HepG2 (cell line): ENCODE results near the gene EMILIN1. TPM values are rescaled to one million over a fixed set of nuclear protein-coding genes. Genes with fewer than 3 reads are reported as not detected.

Experiments
- DNMT3B ChIP-seq: conservative IDR thresholded peaks from 2 replicates; pipeline ENCODE4 v1.6.1; 2016; ENCODE audit warnings: missing biosample characterization, control low read depth
- EZH2 ChIP-seq: conservative IDR thresholded peaks from 2 replicates; pipeline ENCODE4 v1.6.1; 2012; ENCODE audit warnings: mild to moderate bottlenecking, low read depth, low read length, moderate library complexity
- FOXC1 ChIP-seq: sonication (generic); formaldehyde crosslinking; IDR thresholded peaks from 2 replicates; pipeline ENCODE4 v1.8.0; 2022; ENCODE audit warnings: mild to moderate bottlenecking, missing genetic modification reagents, borderline replicate concordance
- KLF6 ChIP-seq: IDR thresholded peaks from 2 replicates; pipeline ENCODE4 v1.8.0; 2016; ENCODE audit warnings: missing biosample characterization, missing genetic modification reagents
- MTF1 ChIP-seq: sonication (generic); formaldehyde crosslinking; IDR thresholded peaks from 2 replicates; pipeline ENCODE4 v1.5.0; 2020; ENCODE audit warnings: missing genetic modification reagents
- SPEN ChIP-seq: sonication (generic); formaldehyde crosslinking; IDR thresholded peaks from 2 replicates; pipeline ENCODE4 v1.5.1; 2020; ENCODE audit warnings: low read depth, mild to moderate bottlenecking, missing genetic modification reagents
- U2AF2 ChIP-seq: fragments of 200-400 bp; formaldehyde crosslinking; IDR thresholded peaks from 2 replicates; pipeline ENCODE4 v1.6.1; 2017; ENCODE audit warnings: low read depth, mild to moderate bottlenecking, low read length
- ZFAT ChIP-seq: sonication (generic); formaldehyde crosslinking; conservative IDR thresholded peaks from 2 replicates; pipeline ENCODE4 v1.8.1; 2023; ENCODE audit warnings: missing genetic modification reagents, inconsistent platforms
- ZNF549 ChIP-seq: sonication (generic); formaldehyde crosslinking; IDR thresholded peaks from 2 replicates; pipeline ENCODE4 v1.5.0; 2020; ENCODE audit warnings: missing genetic modification reagents
- ZNF552 ChIP-seq: sonication (generic); formaldehyde crosslinking; IDR thresholded peaks from 2 replicates; pipeline ENCODE4 v1.9.0; 2022; ENCODE audit warnings: missing genetic modification reagents, mild to moderate bottlenecking, borderline replicate concordance
- ZNF7 ChIP-seq: IDR thresholded peaks from 2 replicates; pipeline ENCODE4 v1.6.1; 2016; ENCODE audit warnings: missing biosample characterization, missing genetic modification reagents
- ZNF761 ChIP-seq: sonication (generic); formaldehyde crosslinking; conservative IDR thresholded peaks from 2 replicates; pipeline ENCODE4 v1.4.0; 2020; ENCODE audit warnings: mild to moderate bottlenecking, missing genetic modification reagents
- ZSCAN25 ChIP-seq: sonication (generic); formaldehyde crosslinking; IDR thresholded peaks from 2 replicates; pipeline ENCODE4 v1.8.0; 2022; ENCODE audit warnings: mild to moderate bottlenecking, missing genetic modification reagents
- polyA plus RNA-seq, 8 experiments: library from polyadenylated mRNA; depleted of rRNA in 3 of 8; stranded (reverse) in 7 of 8; unstranded in 1 of 8; fragments of >200 nt; fragmentation: Illumina TruSeq in 4 of 8; extraction: Trizol in 4 of 8; gene quantifications; 2 replicates each; pipeline versions ENCODE4 v1.2.1 to v1.2.3, GENCODE V29; 2011 to 2016; ENCODE audit warnings: low read depth in 4 of 8, missing spikeins in 1 of 8, mixed read lengths in 1 of 8; ENCODE audit not compliant: insufficient read depth in 1 of 8
- total RNA-seq, 5 experiments: library from RNA; depleted of rRNA; stranded (reverse); fragments of >200 nt; fragmentation: Illumina TruSeq; extraction: Trizol; gene quantifications; 2 replicates each; pipeline ENCODE4 v1.2.3, GENCODE V29; 2016; ENCODE audit warnings: low read depth in 1 of 5
- TF ChIP-seq, protein P1 (sequence below): sonication (generic); formaldehyde crosslinking; conservative IDR thresholded peaks from 2 replicates; pipeline ENCODE4 v1.4.0; 2020; ENCODE audit warnings: missing genetic modification reagents
- TF ChIP-seq, protein P2 (sequence below): sonication (generic); formaldehyde crosslinking; IDR thresholded peaks from 2 replicates; pipeline ENCODE4 v1.4.0; 2020; ENCODE audit warnings: missing genetic modification reagents
- TF ChIP-seq, protein P3 (sequence below): IDR thresholded peaks from 2 replicates; pipeline ENCODE4 v1.6.1; 2016
- TF ChIP-seq, protein P4 (sequence below): sonication (generic); formaldehyde crosslinking; IDR thresholded peaks from 2 replicates; pipeline ENCODE4 v1.5.0; 2020; ENCODE audit warnings: mild to moderate bottlenecking, missing genetic modification reagents, moderate library complexity
- TF ChIP-seq, protein P5 (sequence below): IDR thresholded peaks from 2 replicates; pipeline ENCODE4 v1.6.1; 2012; ENCODE audit warnings: inconsistent platforms
- TF ChIP-seq, protein P6 (sequence below): sonication (generic); formaldehyde crosslinking; IDR thresholded peaks from 2 replicates; pipeline ENCODE4 v1.8.0; 2022; ENCODE audit warnings: mild to moderate bottlenecking, missing genetic modification reagents, borderline replicate concordance
- TF ChIP-seq, protein P7 (sequence below): sonication (generic); formaldehyde crosslinking; IDR thresholded peaks from 2 replicates; pipeline ENCODE4 v1.4.0; 2020; ENCODE audit warnings: missing genetic modification reagents

Gene EMILIN1
- total and polyA plus RNA-seq, 2 of the 13 experiments (the other 11 are each of a cell fraction or from before 2014, with no cell fraction given) = 8.1 to 9.7 TPM

DNA sequence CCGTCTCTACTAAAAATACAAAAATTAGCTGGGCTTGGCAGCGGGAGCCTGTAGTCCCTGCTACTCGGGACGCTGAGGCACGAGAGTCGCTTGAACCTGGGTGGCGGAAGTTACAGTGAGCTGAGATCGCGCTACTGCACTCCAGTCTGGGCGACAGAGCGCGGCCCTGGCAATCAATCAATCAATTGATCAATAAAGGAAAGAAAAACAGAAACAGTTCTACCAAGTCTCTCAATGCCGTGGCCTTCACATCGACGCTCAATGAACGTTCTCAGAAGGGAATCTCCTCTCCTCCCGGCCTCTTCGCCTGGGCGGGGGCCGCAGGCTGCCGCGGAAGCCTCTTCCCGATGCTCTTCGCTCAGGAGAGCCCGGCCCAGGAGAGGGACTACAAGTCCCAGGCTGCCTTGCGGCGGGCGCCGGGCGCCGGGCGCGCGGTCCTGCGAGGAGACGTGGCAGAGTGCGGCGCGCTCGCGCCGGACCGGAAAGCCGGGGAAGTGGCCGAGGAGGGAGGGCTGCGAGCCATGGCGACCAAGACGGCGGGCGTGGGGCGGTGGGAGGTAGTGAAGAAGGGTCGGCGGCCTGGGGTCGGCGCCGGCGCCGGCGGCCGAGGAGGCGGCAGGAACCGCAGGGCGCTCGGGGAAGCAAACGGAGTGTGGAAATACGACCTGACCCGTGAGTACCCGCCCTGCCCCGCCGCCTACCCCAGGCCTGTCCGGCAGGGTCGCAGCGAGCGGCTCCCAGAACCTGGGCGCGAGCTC, 45.7 kb upstream of the EMILIN1 start, which contains the start of gene TMEM214 (continued):
- TF ChIP-seq, protein P1, sequence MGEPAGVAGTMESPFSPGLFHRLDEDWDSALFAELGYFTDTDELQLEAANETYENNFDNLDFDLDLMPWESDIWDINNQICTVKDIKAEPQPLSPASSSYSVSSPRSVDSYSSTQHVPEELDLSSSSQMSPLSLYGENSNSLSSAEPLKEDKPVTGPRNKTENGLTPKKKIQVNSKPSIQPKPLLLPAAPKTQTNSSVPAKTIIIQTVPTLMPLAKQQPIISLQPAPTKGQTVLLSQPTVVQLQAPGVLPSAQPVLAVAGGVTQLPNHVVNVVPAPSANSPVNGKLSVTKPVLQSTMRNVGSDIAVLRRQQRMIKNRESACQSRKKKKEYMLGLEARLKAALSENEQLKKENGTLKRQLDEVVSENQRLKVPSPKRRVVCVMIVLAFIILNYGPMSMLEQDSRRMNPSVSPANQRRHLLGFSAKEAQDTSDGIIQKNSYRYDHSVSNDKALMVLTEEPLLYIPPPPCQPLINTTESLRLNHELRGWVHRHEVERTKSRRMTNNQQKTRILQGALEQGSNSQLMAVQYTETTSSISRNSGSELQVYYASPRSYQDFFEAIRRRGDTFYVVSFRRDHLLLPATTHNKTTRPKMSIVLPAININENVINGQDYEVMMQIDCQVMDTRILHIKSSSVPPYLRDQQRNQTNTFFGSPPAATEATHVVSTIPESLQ = no peak
- TF ChIP-seq, protein P2, sequence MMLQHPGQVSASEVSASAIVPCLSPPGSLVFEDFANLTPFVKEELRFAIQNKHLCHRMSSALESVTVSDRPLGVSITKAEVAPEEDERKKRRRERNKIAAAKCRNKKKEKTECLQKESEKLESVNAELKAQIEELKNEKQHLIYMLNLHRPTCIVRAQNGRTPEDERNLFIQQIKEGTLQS (CRISPR knock-in tag) = peak; percentile 21; the same call in 1 of the 2 replicates
- TF ChIP-seq EZH2 (no peak), ZNF552 (CRISPR knock-in tag) (no peak; the same call in 1 of the 2 replicates), DNMT3B (peak; percentile 93; the same call in 1 of the 2 replicates), ZNF7 (CRISPR knock-in tag) (no peak), KLF6 (CRISPR knock-in tag) (0 out of 2 replicates have a peak, but pooled peaks have one; percentile 41), ZFAT (CRISPR knock-in tag) (peak; percentile 76; the same call in 1 of the 2 replicates), ZNF761 (CRISPR knock-in tag) (peak; percentile 84; the same call in 1 of the 2 replicates), SPEN (CRISPR knock-in tag) (peak; percentile 96), ZSCAN25 (CRISPR knock-in tag) (peak; percentile 67; the same call in 1 of the 2 replicates), FOXC1 (CRISPR knock-in tag) (no peak; the same call in 1 of the 2 replicates), ZNF549 (no peak), MTF1 (CRISPR knock-in tag) (peak; percentile 53; the same call in 1 of the 2 replicates), U2AF2 (no peak)
- TF ChIP-seq, protein P3, sequence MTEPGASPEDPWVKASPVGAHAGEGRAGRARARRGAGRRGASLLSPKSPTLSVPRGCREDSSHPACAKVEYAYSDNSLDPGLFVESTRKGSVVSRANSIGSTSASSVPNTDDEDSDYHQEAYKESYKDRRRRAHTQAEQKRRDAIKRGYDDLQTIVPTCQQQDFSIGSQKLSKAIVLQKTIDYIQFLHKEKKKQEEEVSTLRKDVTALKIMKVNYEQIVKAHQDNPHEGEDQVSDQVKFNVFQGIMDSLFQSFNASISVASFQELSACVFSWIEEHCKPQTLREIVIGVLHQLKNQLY (CRISPR knock-in tag) = no peak
- TF ChIP-seq, protein P4, sequence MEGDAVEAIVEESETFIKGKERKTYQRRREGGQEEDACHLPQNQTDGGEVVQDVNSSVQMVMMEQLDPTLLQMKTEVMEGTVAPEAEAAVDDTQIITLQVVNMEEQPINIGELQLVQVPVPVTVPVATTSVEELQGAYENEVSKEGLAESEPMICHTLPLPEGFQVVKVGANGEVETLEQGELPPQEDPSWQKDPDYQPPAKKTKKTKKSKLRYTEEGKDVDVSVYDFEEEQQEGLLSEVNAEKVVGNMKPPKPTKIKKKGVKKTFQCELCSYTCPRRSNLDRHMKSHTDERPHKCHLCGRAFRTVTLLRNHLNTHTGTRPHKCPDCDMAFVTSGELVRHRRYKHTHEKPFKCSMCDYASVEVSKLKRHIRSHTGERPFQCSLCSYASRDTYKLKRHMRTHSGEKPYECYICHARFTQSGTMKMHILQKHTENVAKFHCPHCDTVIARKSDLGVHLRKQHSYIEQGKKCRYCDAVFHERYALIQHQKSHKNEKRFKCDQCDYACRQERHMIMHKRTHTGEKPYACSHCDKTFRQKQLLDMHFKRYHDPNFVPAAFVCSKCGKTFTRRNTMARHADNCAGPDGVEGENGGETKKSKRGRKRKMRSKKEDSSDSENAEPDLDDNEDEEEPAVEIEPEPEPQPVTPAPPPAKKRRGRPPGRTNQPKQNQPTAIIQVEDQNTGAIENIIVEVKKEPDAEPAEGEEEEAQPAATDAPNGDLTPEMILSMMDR (CRISPR knock-in tag) = peak; percentile 6; the same call in 1 of the 2 replicates
- TF ChIP-seq, protein P5, sequence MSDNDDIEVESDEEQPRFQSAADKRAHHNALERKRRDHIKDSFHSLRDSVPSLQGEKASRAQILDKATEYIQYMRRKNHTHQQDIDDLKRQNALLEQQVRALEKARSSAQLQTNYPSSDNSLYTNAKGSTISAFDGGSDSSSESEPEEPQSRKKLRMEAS = peak; percentile 64
- TF ChIP-seq, protein P6, sequence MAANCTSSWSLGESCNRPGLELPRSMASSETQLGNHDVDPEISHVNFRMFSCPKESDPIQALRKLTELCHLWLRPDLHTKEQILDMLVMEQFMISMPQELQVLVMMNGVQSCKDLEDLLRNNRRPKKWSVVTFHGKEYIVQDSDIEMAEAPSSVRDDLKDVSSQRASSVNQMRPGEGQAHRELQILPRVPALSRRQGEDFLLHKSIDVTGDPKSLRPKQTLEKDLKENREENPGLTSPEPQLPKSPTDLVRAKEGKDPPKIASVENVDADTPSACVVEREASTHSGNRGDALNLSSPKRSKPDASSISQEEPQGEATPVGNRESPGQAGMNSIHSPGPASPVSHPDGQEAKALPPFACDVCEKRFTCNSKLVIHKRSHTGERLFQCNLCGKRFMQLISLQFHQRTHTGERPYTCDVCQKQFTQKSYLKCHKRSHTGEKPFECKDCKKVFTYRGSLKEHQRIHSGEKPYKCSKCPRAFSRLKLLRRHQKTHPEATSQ = peak; percentile 72; the same call in 1 of the 2 replicates
- TF ChIP-seq, protein P7, sequence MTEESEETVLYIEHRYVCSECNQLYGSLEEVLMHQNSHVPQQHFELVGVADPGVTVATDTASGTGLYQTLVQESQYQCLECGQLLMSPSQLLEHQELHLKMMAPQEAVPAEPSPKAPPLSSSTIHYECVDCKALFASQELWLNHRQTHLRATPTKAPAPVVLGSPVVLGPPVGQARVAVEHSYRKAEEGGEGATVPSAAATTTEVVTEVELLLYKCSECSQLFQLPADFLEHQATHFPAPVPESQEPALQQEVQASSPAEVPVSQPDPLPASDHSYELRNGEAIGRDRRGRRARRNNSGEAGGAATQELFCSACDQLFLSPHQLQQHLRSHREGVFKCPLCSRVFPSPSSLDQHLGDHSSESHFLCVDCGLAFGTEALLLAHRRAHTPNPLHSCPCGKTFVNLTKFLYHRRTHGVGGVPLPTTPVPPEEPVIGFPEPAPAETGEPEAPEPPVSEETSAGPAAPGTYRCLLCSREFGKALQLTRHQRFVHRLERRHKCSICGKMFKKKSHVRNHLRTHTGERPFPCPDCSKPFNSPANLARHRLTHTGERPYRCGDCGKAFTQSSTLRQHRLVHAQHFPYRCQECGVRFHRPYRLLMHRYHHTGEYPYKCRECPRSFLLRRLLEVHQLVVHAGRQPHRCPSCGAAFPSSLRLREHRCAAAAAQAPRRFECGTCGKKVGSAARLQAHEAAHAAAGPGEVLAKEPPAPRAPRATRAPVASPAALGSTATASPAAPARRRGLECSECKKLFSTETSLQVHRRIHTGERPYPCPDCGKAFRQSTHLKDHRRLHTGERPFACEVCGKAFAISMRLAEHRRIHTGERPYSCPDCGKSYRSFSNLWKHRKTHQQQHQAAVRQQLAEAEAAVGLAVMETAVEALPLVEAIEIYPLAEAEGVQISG (CRISPR knock-in tag) = peak; percentile 97
